ENCODE data around the gene TNPO3. TPM values are rescaled to one million over a fixed set of nuclear protein-coding genes. Genes with fewer than 3 reads are reported as not detected.

TNPO3 gene
- total RNA-seq, 6 experiments from 2014 or later, result 15.2 to 30.2 (median 22.2) TPM

DNA sequence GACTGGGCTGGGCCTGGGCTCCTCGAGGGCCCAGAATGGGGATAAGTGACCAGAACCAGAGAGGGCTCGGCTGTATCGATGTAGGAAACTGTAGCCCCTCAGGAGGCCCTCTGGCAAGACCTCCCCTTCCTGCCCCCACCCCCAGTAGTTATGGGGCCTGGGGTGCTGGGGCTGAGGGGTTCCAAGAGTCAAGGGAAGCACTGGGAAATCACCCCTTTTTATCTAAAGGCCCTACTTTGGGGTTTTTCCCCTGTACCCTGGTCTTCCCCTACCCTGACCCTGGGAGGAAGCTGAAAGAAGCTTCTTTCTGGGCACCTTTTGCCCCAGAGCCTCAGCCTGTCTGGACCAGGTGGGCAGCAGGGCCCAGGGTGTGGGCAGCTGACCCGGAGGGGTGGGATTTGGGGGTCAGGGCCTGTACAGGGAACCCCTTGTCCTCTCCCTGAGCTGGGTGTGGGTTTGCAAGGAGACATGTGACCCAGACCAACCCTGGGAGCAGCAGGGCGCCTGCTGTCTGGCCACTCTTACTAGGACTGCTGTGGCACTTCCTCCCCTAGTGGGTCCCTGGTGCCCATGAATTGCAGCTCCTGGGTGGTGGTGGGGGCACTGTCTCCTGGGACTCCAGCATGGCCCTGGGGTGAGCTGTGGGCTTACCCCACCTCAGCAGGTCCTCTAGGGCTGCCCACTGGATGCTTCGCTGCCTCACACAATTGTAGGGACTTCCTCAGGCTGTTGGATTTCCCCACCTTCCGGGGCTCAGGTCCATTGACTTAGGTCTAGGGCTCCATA, 115.6 kb downstream of the TNPO3 start:
- ATAC-seq (peak in 3 of 4 donors; percentile 8 to 35 (median 18)), DNase-seq (peak in 2 of 3 donors; percentile 33 to 56)
- no CpG with 5 or more reads among the region's 7 CpGs for WGBS (ENCODE audit: insufficient coverage, low coverage, low lambda C conversion rate, missing lambda C conversion rate)
- no peaks in the 10 kb centered on the region for H3K36me3 ChIP-seq
- peak overlapping the region in 2 of 3 donors; percentile 28 to 53 for H3K27ac ChIP-seq
- no peaks in the 10 kb centered on the region for H3K27me3 ChIP-seq
- no peaks in the 10 kb centered on the region for H3K9me3 ChIP-seq
- intact Hi-C loops (cut with DNase I), result no loop called here
- peak overlapping the region in 2 of 3 donors; percentile 10 to 83 for H3K4me3 ChIP-seq
- no peak for TF ChIP-seq POLR2A (IDR thresholded peaks at IDR 0.05)
- TF ChIP-seq, protein P1, sequence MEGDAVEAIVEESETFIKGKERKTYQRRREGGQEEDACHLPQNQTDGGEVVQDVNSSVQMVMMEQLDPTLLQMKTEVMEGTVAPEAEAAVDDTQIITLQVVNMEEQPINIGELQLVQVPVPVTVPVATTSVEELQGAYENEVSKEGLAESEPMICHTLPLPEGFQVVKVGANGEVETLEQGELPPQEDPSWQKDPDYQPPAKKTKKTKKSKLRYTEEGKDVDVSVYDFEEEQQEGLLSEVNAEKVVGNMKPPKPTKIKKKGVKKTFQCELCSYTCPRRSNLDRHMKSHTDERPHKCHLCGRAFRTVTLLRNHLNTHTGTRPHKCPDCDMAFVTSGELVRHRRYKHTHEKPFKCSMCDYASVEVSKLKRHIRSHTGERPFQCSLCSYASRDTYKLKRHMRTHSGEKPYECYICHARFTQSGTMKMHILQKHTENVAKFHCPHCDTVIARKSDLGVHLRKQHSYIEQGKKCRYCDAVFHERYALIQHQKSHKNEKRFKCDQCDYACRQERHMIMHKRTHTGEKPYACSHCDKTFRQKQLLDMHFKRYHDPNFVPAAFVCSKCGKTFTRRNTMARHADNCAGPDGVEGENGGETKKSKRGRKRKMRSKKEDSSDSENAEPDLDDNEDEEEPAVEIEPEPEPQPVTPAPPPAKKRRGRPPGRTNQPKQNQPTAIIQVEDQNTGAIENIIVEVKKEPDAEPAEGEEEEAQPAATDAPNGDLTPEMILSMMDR (IDR thresholded peaks at IDR 0.05), result no peak
- H3K4me1 ChIP-seq, result peaks cover 0 to 35% (median 5%) of the 10 kb centered on the region in 4 donors

DNA sequence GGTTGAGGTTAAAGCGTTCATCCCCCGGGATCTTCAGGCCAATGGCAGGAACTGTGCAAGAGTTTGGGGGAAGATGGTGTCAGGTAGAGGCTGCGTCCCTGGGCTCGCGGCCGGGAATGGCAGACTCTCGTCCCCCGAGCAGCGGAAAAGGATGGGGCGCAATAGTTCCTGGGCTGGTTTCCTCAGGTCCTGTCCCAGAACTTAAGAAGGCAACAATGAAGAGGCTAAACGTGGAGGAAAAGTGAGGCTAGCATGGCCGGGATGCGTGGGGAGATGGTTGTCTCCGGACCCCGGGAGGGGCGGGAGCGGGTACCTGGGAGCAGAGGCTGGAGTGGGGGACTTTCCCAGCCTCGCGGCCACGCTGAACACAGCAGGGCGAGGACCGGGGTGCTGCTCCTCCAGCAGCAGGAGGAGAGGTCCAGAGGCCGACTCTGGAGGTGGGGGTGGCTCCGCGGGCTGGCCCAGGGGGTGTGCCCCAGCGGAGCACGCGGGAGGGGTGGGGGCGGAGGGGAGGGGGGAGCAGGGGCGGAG, 116.3 kb downstream of the TNPO3 start:
- WGBS (ENCODE audit: insufficient coverage, low coverage, low lambda C conversion rate, missing lambda C conversion rate), result 7% methylated on average over 10 of the region's 30 CpGs
- DNase-seq (peak in 2 of 3 donors; percentile 53 to 67), ATAC-seq (peak in 3 of 4 donors; percentile 5 to 22 (median 22))
- Histone ChIP-seq H3K4me1 (peaks cover 0 to 38% (median 5%) of the 10 kb centered on the region in 4 donors), H3K36me3 (no peaks in the 10 kb centered on the region), H3K4me3 (peak overlapping the region; percentile 62 to 83 (median 69)), H3K27me3 (no peaks in the 10 kb centered on the region), H3K9me3 (no peaks in the 10 kb centered on the region), H3K27ac (peak overlapping the region in 2 of 3 donors; percentile 51 to 63)
- no peak for TF ChIP-seq POLR2A (IDR thresholded peaks at IDR 0.05)
- TF ChIP-seq, protein P1 (IDR thresholded peaks at IDR 0.05), result no peak
- intact Hi-C loops (cut with DNase I), result no loop called here

DNA sequence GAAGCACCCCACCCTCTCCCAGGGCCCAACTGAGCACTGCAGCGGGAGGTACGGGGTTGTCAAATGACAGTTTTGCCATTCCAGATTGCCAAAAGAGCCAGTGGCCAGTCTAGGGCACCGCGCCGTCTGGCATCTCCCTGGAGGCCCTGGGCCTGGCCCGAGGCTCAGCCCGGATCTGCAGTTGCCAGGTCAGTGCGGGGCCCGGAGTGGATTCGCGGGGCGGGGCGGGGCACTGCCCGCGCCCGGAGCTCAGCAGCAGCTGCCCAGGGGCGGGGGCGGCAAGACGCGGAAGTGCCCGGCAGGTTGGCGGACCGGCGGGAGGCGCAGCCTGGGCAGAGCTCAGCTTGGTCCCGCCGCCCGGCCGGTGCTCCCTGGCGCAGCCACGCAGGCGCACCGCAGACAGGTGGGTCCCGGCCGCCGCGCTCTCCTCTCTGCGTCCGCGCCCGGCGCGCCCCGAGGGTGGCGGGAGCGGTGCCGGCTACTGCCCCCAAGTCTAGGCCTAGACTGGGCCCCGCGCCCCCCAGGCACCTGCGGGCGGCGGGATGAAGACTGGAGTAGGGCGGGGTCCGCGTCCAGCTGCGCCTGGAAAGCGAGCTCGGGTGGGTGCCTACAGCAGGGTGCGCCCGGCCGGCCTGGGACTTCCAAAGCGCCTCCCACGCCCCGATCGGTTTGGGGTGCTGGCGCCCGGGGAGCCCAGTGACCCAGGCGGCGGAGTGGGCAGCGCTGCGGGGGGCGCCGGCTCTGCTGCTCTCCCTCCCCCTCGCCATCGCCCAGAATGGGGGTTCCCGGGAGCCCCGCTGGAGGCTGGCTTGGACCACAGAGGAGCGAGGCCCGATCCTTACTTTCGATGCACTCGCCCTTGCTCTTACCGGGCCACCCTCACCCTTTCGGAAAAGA, 117.0 kb downstream of the TNPO3 start, which contains the start of gene IRF5:
Gene IRF5, plus strand, starts transcription at position 281 of the 897 bp plus-strand sequence. CDS start 4,155 bp downstream, outside the sequence.
- Histone ChIP-seq H3K9me3 (no peaks in the 10 kb centered on the region), H3K4me3 (peak within 1 kb of the TSS; percentile 62 to 83 (median 69)), H3K27me3 (no peaks in the 10 kb centered on the region), H3K36me3 (no peaks in the 10 kb centered on the region), H3K27ac (peak within 1 kb of the TSS in 2 of 3 donors; percentile 63 to 71), H3K4me1 (peaks cover 0 to 38% (median 5%) of the 10 kb centered on the region in 4 donors)
- peak; percentile 73 to 83 (median 79) for ATAC-seq
- under 1% methylated on average over 19 of the region's 83 CpGs for WGBS (ENCODE audit: insufficient coverage, low coverage, low lambda C conversion rate, missing lambda C conversion rate)
- TF ChIP-seq, protein P1 (IDR thresholded peaks at IDR 0.05), result no peak
- TF ChIP-seq POLR2A (IDR thresholded peaks at IDR 0.05), result peak; percentile 43
- peak; percentile 87 to 89 (median 87) for DNase-seq
- intact Hi-C loops (cut with DNase I), result no loop called here

DNA sequence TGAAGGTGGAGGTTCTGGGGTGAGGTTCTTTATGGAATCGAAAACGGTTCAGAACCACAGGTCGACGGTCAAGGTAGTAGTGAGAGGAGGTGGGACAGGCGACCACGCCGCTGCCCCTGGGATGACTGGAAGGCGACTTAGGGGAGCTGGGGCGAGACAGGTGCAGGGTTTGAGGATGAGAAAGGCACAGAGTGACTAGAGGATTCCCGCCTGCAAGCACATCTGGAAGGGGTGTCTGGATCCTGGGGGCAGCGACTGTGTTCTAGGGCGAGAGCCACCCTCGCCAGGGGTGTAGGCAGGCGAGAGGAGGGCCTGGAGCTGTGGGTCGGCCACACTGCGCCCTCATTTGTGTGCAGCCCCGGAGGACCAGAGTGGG, 117.7 kb downstream of the TNPO3 start:
- ATAC-seq (no peak), DNase-seq (no peak)
- H3K9me3 ChIP-seq, result no peaks in the 10 kb centered on the region
- H3K27me3 ChIP-seq, result no peaks in the 10 kb centered on the region
- H3K4me1 ChIP-seq, result peaks cover 0 to 38% (median 5%) of the 10 kb centered on the region in 4 donors
- no peak for TF ChIP-seq POLR2A (IDR thresholded peaks at IDR 0.05)
- TF ChIP-seq, protein P1 (IDR thresholded peaks at IDR 0.05), result no peak
- H3K4me3 ChIP-seq, result peak overlapping the region; percentile 62 to 83 (median 69)
- no peaks in the 10 kb centered on the region for H3K36me3 ChIP-seq
- 72% methylated on average over 12 of the region's 17 CpGs for WGBS (ENCODE audit: insufficient coverage, low coverage, low lambda C conversion rate, missing lambda C conversion rate)
- no peak overlapping the region for H3K27ac ChIP-seq
- intact Hi-C loops (cut with DNase I), result no loop called here

Measured in right lobe of liver (tissue), 6 donors.